Neural cell (in vitro differentiated cells): ENCODE results near the gene ZNF90. TPM values are rescaled to one million over a fixed set of nuclear protein-coding genes. Genes with fewer than 3 reads are reported as not detected.

ENCODE experiments used
- H2AFZ ChIP-seq: fragments of 200-600, 300-800 bp; sonication (generic), shearing (Covaris generic); 2 replicates; pipeline ENCODE4 v1.6.0; 2014; ENCODE audit warnings: low read depth, mild to moderate bottlenecking, antibody characterized with exemption, low read length, moderate library complexity
- H3F3A ChIP-seq: fragments of 200-600 bp; shearing (Covaris generic); 2 replicates; pipeline ENCODE4 v1.6.1; 2016; ENCODE audit warnings: mild to moderate bottlenecking, moderate library complexity, mixed read lengths, antibody characterized with exemption, low read length; ENCODE audit not compliant: insufficient read depth, poor library complexity, severe bottlenecking
- H3K27ac ChIP-seq: fragments of 200-600, 300-800 bp; sonication (generic), shearing (Covaris generic); 2 replicates; pipeline ENCODE4 v1.5.1; 2014; ENCODE audit warnings: mild to moderate bottlenecking, low read length, moderate library complexity
- H3K27me3 ChIP-seq: fragments of 300-800, 200-600 bp; sonication (generic), shearing (Covaris generic); 2 replicates; pipeline ENCODE4 v1.6.0; 2014; ENCODE audit warnings: mild to moderate bottlenecking, low read depth, low read length, moderate library complexity; ENCODE audit not compliant: insufficient read depth
- H3K36me3 ChIP-seq: fragments of 300-800, 200-600 bp; sonication (generic), shearing (Covaris generic); 2 replicates; pipeline ENCODE4 v1.5.1; 2014; ENCODE audit warnings: mild to moderate bottlenecking, antibody characterized with exemption, low read length, moderate library complexity; ENCODE audit not compliant: insufficient read depth
- H3K4me2 ChIP-seq: fragments of 300-800, 200-600 bp; sonication (generic), shearing (Covaris generic); 2 replicates; pipeline ENCODE4 v1.6.0; 2014; ENCODE audit warnings: mild to moderate bottlenecking, low read length
- H3K4me3 ChIP-seq: fragments of 300-800, 200-600 bp; sonication (generic), shearing (Covaris generic); 2 replicates; pipeline ENCODE4 v1.5.1; 2014; ENCODE audit warnings: mild to moderate bottlenecking, low read length, moderate library complexity
- H3K79me2 ChIP-seq: fragments of 200-600 bp; shearing (Covaris generic); replicated peaks from 2 replicates; pipeline ENCODE4 v1.6.0; 2014; ENCODE audit warnings: mild to moderate bottlenecking, low read length, moderate library complexity; ENCODE audit not compliant: insufficient read depth
- H3K9ac ChIP-seq: fragments of 300-800, 200-600 bp; sonication (generic), shearing (Covaris generic); 2 replicates; pipeline ENCODE4 v1.6.1; 2016; ENCODE audit warnings: mild to moderate bottlenecking, low read length, mixed read lengths
- H3K9me2 ChIP-seq: fragments of 200-600 bp; shearing (Covaris generic); 2 replicates; pipeline ENCODE4 v1.6.1; 2016; ENCODE audit warnings: mild to moderate bottlenecking, low read length, mixed read lengths; ENCODE audit not compliant: insufficient read depth
- H3K9me3 ChIP-seq: fragments of 200-600, 300-800 bp; sonication (generic), shearing (Covaris generic); 2 replicates; pipeline ENCODE4 v1.6.1; 2016; ENCODE audit warnings: mild to moderate bottlenecking, mixed run types, low read length, moderate library complexity, mixed read lengths
- H4K20me1 ChIP-seq: fragments of 200-600 bp; shearing (Covaris generic); 2 replicates; pipeline ENCODE4 v1.6.1; 2016; ENCODE audit warnings: mild to moderate bottlenecking, mixed run types; ENCODE audit not compliant: insufficient read depth
- EP300 ChIP-seq: fragments of 450-650 bp; conservative IDR thresholded peaks from 2 replicates; pipeline ENCODE4 v1.6.1; 2014; ENCODE audit warnings: antibody characterized with exemption, mild to moderate bottlenecking, moderate library complexity; ENCODE audit not compliant: poor library complexity, severe bottlenecking
- EZH2 ChIP-seq: fragments of 200-600, 300-800 bp; shearing (Covaris generic), sonication (generic); IDR thresholded peaks from 2 replicates; pipeline ENCODE4 v1.6.1; 2014; ENCODE audit warnings: antibody characterized with exemption, low read length, borderline replicate concordance, mild to moderate bottlenecking; ENCODE audit not compliant: insufficient read depth, poor library complexity, severe bottlenecking
- MXI1 ChIP-seq: fragments of 450-650 bp; conservative IDR thresholded peaks from 2 replicates; pipeline ENCODE4 v1.6.1; 2014; ENCODE audit warnings: antibody characterized with exemption, mild to moderate bottlenecking; ENCODE audit not compliant: poor library complexity, severe bottlenecking
- POLR2AphosphoS5 ChIP-seq: IDR thresholded peaks from 2 replicates; pipeline ENCODE4 v1.6.1; 2012
- RAD21 ChIP-seq: fragments of 450-650 bp; conservative IDR thresholded peaks from 2 replicates; pipeline ENCODE4 v1.6.1; 2014; ENCODE audit warnings: antibody characterized with exemption, mild to moderate bottlenecking, moderate library complexity
- SMC3 ChIP-seq: fragments of 450-650 bp; conservative IDR thresholded peaks from 2 replicates; pipeline ENCODE4 v1.6.1; 2014; ENCODE audit warnings: antibody characterized with exemption, mild to moderate bottlenecking, moderate library complexity; ENCODE audit not compliant: poor library complexity
- TAF1 ChIP-seq: IDR thresholded peaks from 2 replicates; pipeline ENCODE4 v1.6.1; 2012; ENCODE audit warnings: low read depth
- polyA plus RNA-seq: library from polyadenylated mRNA; depleted of rRNA; stranded (reverse); fragments of >200 nt; gene quantifications from 2 replicates; pipeline ENCODE4 v1.2.3, GENCODE V29; 2014
- TF ChIP-seq, protein P1 (sequence below): IDR thresholded peaks from 2 replicates; pipeline ENCODE4 v1.6.1; 2012; ENCODE audit warnings: borderline replicate concordance
- TF ChIP-seq, protein P2 (sequence below): fragments of 450-650 bp; IDR thresholded peaks from 2 replicates; pipeline ENCODE4 v1.5.1; 2014; ENCODE audit warnings: antibody characterized with exemption, mild to moderate bottlenecking, moderate library complexity; ENCODE audit not compliant: poor library complexity, severe bottlenecking

Gene ZNF90
- polyA plus RNA-seq, 1 donor from 2014 or later = 0.37 TPM

DNA sequence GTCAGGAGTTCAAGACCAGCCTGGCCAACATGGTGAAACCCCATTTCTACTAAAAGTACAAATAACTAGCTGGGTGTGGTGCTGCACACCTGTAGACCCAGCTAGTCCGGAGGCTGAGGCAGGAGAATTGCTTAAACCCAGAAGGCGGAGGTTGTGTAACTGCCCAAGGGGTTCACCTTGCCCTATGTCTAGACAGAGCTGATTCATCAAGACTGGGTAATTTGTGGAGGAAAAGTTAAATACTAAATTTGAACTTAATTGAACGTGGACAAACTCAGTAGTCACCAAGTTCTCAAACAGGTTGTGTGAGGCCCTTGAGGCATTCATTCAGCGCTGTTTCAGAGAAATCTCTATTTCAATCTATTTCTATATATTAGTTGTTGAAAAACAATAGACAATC, 75.5 kb downstream of the ZNF90 start:
- Histone ChIP-seq H3K9me2 (no peaks in the 10 kb centered on the region), H4K20me1 (no peaks in the 10 kb centered on the region), H2AFZ (no peak overlapping the region), H3K9ac (no peak overlapping the region), H3K79me2 (no peaks in the 10 kb centered on the region), H3K4me3 (no peak overlapping the region), H3K9me3 (no peaks in the 10 kb centered on the region), H3K36me3 (no peaks in the 10 kb centered on the region), H3K27me3 (no peaks in the 10 kb centered on the region), H3K27ac (no peak overlapping the region), H3K4me2 (no peak overlapping the region), H3F3A (no peaks in the 10 kb centered on the region)
- TF ChIP-seq RAD21 (no peak), TAF1 (no peak), POLR2AphosphoS5 (no peak), EZH2 (no peak), MXI1 (no peak), SMC3 (no peak), EP300 (no peak)
- TF ChIP-seq, protein P1, sequence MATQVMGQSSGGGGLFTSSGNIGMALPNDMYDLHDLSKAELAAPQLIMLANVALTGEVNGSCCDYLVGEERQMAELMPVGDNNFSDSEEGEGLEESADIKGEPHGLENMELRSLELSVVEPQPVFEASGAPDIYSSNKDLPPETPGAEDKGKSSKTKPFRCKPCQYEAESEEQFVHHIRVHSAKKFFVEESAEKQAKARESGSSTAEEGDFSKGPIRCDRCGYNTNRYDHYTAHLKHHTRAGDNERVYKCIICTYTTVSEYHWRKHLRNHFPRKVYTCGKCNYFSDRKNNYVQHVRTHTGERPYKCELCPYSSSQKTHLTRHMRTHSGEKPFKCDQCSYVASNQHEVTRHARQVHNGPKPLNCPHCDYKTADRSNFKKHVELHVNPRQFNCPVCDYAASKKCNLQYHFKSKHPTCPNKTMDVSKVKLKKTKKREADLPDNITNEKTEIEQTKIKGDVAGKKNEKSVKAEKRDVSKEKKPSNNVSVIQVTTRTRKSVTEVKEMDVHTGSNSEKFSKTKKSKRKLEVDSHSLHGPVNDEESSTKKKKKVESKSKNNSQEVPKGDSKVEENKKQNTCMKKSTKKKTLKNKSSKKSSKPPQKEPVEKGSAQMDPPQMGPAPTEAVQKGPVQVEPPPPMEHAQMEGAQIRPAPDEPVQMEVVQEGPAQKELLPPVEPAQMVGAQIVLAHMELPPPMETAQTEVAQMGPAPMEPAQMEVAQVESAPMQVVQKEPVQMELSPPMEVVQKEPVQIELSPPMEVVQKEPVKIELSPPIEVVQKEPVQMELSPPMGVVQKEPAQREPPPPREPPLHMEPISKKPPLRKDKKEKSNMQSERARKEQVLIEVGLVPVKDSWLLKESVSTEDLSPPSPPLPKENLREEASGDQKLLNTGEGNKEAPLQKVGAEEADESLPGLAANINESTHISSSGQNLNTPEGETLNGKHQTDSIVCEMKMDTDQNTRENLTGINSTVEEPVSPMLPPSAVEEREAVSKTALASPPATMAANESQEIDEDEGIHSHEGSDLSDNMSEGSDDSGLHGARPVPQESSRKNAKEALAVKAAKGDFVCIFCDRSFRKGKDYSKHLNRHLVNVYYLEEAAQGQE = no peak
- TF ChIP-seq, protein P2, sequence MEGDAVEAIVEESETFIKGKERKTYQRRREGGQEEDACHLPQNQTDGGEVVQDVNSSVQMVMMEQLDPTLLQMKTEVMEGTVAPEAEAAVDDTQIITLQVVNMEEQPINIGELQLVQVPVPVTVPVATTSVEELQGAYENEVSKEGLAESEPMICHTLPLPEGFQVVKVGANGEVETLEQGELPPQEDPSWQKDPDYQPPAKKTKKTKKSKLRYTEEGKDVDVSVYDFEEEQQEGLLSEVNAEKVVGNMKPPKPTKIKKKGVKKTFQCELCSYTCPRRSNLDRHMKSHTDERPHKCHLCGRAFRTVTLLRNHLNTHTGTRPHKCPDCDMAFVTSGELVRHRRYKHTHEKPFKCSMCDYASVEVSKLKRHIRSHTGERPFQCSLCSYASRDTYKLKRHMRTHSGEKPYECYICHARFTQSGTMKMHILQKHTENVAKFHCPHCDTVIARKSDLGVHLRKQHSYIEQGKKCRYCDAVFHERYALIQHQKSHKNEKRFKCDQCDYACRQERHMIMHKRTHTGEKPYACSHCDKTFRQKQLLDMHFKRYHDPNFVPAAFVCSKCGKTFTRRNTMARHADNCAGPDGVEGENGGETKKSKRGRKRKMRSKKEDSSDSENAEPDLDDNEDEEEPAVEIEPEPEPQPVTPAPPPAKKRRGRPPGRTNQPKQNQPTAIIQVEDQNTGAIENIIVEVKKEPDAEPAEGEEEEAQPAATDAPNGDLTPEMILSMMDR = no peak

GRCh38 chr19:20154636-20155035, 76.8 kb downstream of the ZNF90 start:
- Histone ChIP-seq H2AFZ (no peak overlapping the region), H3K9me2 (no peaks in the 10 kb centered on the region), H3K36me3 (no peaks in the 10 kb centered on the region), H3K27me3 (no peaks in the 10 kb centered on the region), H3F3A (no peaks in the 10 kb centered on the region), H3K79me2 (no peaks in the 10 kb centered on the region), H3K4me3 (no peak overlapping the region), H3K9ac (no peak overlapping the region), H3K27ac (no peak overlapping the region), H3K4me2 (no peak overlapping the region), H4K20me1 (no peaks in the 10 kb centered on the region), H3K9me3 (no peaks in the 10 kb centered on the region)
- TF ChIP-seq, protein P2 = no peak
- TF ChIP-seq EZH2 = no peak
- no peak for TF ChIP-seq RAD21
- TF ChIP-seq SMC3 = no peak
- no peak for TF ChIP-seq POLR2AphosphoS5
- TF ChIP-seq, protein P1 = no peak
- no peak for TF ChIP-seq TAF1
- TF ChIP-seq EP300 = no peak
- no peak for TF ChIP-seq MXI1
